ENCODE measurements around the gene MAP7.

Gene MAP7

DNA sequence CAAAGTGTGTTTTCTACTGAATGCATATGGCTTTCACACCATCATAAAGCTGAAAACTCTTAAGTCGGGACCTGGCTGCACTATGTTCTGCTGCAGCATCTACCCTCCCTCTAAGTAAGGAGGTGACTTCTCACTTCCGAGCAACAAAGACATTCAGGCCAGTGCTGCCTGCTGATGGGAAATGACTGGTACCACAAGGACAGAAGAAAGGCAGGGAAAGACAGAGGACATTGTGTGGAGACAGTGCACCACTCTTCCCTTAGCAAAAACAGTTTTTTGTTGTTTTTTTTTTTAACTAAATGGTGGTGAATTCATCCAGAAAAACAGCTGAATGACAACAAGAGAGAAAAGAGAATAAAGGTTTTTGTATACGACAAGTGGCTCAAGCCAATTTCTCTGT is 81.5 kb downstream of the MAP7 start:
- Mint-ChIP-seq H3K27ac (ENCODE audit: low read depth) (no peak overlapping the region), H3K4me3 (no peak overlapping the region), H3K36me3 (ENCODE audit: insufficient read depth) (no peaks in the 10 kb centered on the region), H3K9me3 (no peaks in the 10 kb centered on the region), H3K27me3 (peaks cover 69% of the 10 kb centered on the region), H3K4me1 (peaks cover 7% of the 10 kb centered on the region)
- no peak for ATAC-seq (replicated peaks; ENCODE audit: extremely low read depth, poor library complexity, severe bottlenecking)
- no peak for DNase-seq (ENCODE audit: low spot score in 2 of 2)

DNA sequence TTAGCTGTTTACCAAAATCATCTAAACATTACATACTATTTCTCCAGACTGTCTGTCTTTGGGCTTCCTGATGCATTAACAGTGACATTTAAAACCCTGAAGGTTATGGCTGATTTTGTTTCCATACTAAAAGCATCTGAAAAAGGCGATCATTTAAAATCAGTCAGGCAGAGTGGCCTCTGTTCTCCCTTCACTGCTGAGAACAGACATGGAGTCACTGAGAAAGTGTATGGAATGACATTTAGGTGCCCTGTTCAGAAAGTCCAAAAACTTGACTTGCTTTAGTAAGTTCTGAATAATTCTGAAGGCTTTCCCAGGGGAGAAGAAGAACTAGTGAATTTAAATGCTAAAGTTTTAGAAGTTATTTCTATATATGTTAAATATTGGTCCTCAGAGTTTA is 83.0 kb downstream of the MAP7 start:
- Mint-ChIP-seq H3K4me3 (no peak overlapping the region), H3K9me3 (no peaks in the 10 kb centered on the region), H3K36me3 (ENCODE audit: insufficient read depth) (no peaks in the 10 kb centered on the region), H3K27ac (ENCODE audit: low read depth) (no peak overlapping the region), H3K4me1 (peaks cover 8% of the 10 kb centered on the region), H3K27me3 (peaks cover 56% of the 10 kb centered on the region)
- ATAC-seq (replicated peaks; ENCODE audit: extremely low read depth, poor library complexity, severe bottlenecking) (no peak), DNase-seq (ENCODE audit: low spot score in 2 of 2) (no peak)

DNA sequence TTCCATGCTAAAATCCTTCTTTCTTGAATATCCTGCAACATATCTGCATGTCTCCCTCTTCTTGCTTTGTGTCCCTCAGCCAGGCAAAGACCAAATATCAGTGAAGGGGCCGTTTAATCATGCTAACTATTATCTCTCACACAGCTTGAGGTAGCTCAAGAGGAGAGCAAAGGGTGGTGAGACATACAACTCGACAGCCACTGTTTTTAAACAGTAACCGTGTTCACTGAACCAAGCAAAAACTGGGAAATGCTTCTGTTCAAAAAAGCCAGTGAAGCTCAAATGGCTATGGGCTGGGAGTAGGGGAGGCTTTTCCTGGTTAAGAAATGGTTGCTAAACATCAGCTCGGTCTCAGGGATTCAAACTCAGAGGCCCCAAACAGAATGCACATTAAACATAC is 83.4 kb downstream of the MAP7 start:
- Mint-ChIP-seq H3K36me3 (ENCODE audit: insufficient read depth) (no peaks in the 10 kb centered on the region), H3K4me1 (peaks cover 8% of the 10 kb centered on the region), H3K4me3 (no peak overlapping the region), H3K27ac (ENCODE audit: low read depth) (no peak overlapping the region), H3K27me3 (peaks cover 56% of the 10 kb centered on the region), H3K9me3 (no peaks in the 10 kb centered on the region)
- no peak for ATAC-seq (replicated peaks; ENCODE audit: extremely low read depth, poor library complexity, severe bottlenecking)
- DNase-seq (ENCODE audit: low spot score in 2 of 2), result no peak

DNA sequence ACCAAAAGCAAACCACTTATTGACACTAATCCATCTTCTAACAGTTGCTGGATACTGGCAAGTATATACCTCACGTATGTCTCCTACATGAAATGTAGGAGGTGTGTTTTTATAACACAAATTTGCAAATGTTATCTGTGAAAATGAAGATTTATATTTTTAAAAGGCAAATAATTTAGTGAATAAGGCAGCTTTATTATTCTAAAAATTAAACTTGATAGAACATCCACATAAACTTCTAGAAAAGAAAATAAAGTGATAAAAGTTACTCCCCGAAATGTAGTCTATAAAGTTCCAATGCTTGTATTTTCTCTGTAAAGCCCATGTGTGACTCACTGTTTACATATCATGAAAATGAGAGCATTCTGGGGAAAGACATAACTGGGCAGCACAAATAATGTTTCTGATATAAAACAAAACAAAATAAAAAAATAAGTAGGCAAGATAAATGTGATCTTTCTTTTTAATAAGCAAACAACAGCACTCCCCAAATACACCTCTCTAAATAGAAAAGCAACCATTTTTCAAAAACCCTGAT is 84.4 kb downstream of the MAP7 start:
- DNase-seq (ENCODE audit: low spot score in 2 of 2) (no peak), ATAC-seq (replicated peaks; ENCODE audit: extremely low read depth, poor library complexity, severe bottlenecking) (no peak)
- Mint-ChIP-seq H3K4me3 (no peak overlapping the region), H3K36me3 (ENCODE audit: insufficient read depth) (no peaks in the 10 kb centered on the region), H3K4me1 (peaks cover 8% of the 10 kb centered on the region), H3K27ac (ENCODE audit: low read depth) (no peak overlapping the region), H3K27me3 (peaks cover 56% of the 10 kb centered on the region), H3K9me3 (no peaks in the 10 kb centered on the region)

DNA sequence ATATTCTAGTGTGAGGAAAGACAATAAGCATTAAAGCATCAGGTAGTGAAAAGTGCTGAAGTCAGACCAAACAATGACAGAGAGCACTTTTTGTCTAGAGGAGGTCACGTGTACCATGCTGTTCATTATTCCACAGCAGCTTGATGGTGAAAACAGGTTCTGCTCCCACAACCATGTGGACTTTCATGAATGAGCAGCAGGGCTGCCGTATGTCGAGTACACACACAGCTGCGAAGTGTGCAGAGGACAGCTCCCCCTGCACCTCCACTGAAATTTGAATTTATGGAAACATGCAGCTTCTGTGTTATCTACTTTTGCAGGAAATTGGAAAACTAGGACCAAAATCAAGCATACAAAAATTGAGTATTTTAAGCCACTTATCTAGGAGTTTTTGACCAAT is 85.3 kb downstream of the MAP7 start:
- Mint-ChIP-seq H3K4me3 (no peak overlapping the region), H3K36me3 (ENCODE audit: insufficient read depth) (no peaks in the 10 kb centered on the region), H3K9me3 (no peaks in the 10 kb centered on the region), H3K27ac (ENCODE audit: low read depth) (no peak overlapping the region), H3K27me3 (peaks cover 47% of the 10 kb centered on the region), H3K4me1 (peaks cover 8% of the 10 kb centered on the region)
- DNase-seq (ENCODE audit: low spot score in 2 of 2) (no peak), ATAC-seq (replicated peaks; ENCODE audit: extremely low read depth, poor library complexity, severe bottlenecking) (no peak)

DNA sequence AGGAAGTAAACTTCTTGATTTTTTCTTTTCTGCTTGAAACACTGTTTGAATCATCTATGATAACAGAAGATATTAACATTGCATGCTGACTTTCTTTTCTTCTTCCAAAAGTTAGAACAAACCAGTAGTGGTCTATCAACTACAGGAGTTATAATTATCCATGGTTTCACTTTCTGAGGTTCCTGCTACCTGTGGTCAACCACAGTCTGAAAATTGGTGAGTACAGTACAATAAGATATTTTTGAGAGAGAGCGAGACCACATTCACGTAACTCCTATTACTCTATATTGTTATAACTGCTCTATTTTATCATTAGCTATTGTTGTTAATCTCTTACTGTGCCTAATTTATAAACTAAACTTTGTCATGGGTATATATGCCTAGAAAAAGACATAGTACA is 86.1 kb downstream of the MAP7 start:
- Mint-ChIP-seq H3K4me3 (no peak overlapping the region), H3K27me3 (peaks cover 44% of the 10 kb centered on the region), H3K36me3 (ENCODE audit: insufficient read depth) (no peaks in the 10 kb centered on the region), H3K9me3 (no peaks in the 10 kb centered on the region), H3K4me1 (peaks cover 8% of the 10 kb centered on the region), H3K27ac (ENCODE audit: low read depth) (no peak overlapping the region)
- ATAC-seq (replicated peaks; ENCODE audit: extremely low read depth, poor library complexity, severe bottlenecking), result no peak
- no peak for DNase-seq (ENCODE audit: low spot score in 2 of 2)

DNA sequence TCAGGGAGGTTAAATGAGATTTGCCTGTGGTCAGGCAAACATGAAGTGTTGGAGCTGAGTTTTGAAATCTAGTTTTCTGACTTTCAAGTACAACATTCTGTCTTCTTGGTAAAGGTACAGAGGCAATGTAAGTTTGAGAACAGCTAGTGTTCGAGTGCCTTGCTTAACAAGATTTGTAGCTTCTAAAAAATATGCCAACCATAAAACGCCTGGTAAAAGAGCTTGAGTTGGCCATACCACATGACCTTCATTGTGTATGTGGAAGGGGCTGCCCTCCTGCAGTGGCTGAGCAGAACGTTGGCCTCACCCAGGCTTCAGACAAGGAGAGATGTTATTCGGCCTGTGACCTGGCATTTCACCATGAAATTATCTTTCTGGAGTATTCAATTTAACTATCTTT is 86.5 kb downstream of the MAP7 start:
- Mint-ChIP-seq H3K36me3 (ENCODE audit: insufficient read depth) (no peaks in the 10 kb centered on the region), H3K4me3 (no peak overlapping the region), H3K4me1 (peaks cover 8% of the 10 kb centered on the region), H3K27me3 (peaks cover 48% of the 10 kb centered on the region), H3K9me3 (no peaks in the 10 kb centered on the region), H3K27ac (ENCODE audit: low read depth) (no peak overlapping the region)
- no peak for DNase-seq (ENCODE audit: low spot score in 2 of 2)
- no peak for ATAC-seq (replicated peaks; ENCODE audit: extremely low read depth, poor library complexity, severe bottlenecking)

DNA sequence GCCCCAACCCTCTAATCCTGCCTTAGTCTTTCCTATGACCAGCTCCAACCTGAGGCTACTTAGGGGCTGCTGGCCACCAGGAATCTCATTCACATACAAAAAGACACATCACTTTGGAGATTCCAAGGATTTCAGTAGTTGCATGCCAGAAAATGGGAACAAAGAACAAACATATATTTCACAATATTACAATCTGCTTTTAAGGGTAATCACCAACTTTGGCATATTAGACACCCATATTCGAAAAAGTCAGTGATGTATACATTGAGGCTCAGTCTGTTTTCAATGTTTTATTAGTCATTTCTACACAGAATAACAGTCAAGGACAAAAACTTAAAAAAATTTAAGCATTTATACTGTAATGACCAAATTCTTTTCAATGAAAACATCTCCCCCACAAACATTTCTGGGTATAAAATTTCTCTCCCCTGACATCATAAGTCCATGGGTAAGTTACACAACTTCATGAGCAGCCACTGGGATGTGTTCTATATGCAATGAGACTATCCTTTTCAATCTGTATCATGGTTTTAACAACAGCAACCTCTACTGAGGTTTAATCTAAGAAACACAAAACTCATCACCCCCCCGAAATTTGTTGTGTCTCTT is 103.5 kb downstream of the MAP7 start:
- DNase-seq (ENCODE audit: low spot score in 2 of 2) (no peak), ATAC-seq (replicated peaks; ENCODE audit: extremely low read depth, poor library complexity, severe bottlenecking) (no peak)
- Mint-ChIP-seq H3K4me3 (no peak overlapping the region), H3K9me3 (no peaks in the 10 kb centered on the region), H3K27ac (ENCODE audit: low read depth) (no peak overlapping the region), H3K27me3 (peaks cover 39% of the 10 kb centered on the region), H3K36me3 (ENCODE audit: insufficient read depth) (no peaks in the 10 kb centered on the region), H3K4me1 (no peaks in the 10 kb centered on the region)

DNA sequence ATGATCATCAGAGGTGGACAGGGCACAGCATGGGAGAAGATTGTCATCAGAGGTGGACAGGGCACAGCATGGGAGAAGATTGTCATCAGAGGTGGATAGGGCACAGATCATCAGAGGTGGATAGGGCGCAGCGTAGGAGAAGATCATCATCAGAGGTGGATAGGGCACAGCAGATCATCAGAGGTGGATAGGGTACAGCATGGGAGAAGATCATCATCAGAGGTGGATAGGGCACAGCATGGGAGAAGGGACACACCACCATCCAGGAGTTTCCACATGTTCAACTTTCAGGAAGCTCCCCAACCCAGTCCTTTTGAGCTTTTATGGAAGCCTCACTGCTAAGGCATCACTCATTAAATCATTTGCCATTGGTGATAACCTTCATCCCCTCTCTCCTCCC is 104.1 kb downstream of the MAP7 start:
- ATAC-seq (replicated peaks; ENCODE audit: extremely low read depth, poor library complexity, severe bottlenecking), result no peak
- Mint-ChIP-seq H3K4me3 (no peak overlapping the region), H3K36me3 (ENCODE audit: insufficient read depth) (no peaks in the 10 kb centered on the region), H3K27me3 (peaks cover 34% of the 10 kb centered on the region), H3K27ac (ENCODE audit: low read depth) (no peak overlapping the region), H3K4me1 (no peaks in the 10 kb centered on the region), H3K9me3 (no peaks in the 10 kb centered on the region)
- no peak for DNase-seq (ENCODE audit: low spot score in 2 of 2)

DNA sequence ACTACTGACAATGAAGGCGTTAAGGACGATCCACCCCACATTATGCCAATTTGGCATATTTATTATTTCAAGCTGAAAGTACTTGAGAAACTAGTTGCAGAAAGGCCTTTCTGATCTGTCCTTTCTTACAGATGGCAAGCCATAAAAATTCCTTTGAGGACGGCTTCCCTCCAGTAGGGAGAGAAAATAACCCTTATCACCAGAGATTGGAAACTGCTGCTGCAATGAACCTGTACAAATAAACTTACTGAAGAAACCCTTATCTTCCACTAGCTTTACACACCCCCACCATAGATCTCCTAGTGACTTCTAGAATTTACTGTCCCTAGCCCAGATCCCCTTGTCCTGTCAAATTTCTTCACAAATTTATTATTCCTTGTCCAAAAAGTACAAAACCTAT is 105.2 kb downstream of the MAP7 start:
- Mint-ChIP-seq H3K9me3 (no peaks in the 10 kb centered on the region), H3K36me3 (ENCODE audit: insufficient read depth) (no peaks in the 10 kb centered on the region), H3K4me3 (no peak overlapping the region), H3K4me1 (no peaks in the 10 kb centered on the region), H3K27ac (ENCODE audit: low read depth) (no peak overlapping the region), H3K27me3 (peaks cover 30% of the 10 kb centered on the region)
- DNase-seq (ENCODE audit: low spot score in 2 of 2) (no peak), ATAC-seq (replicated peaks; ENCODE audit: extremely low read depth, poor library complexity, severe bottlenecking) (no peak)

DNA sequence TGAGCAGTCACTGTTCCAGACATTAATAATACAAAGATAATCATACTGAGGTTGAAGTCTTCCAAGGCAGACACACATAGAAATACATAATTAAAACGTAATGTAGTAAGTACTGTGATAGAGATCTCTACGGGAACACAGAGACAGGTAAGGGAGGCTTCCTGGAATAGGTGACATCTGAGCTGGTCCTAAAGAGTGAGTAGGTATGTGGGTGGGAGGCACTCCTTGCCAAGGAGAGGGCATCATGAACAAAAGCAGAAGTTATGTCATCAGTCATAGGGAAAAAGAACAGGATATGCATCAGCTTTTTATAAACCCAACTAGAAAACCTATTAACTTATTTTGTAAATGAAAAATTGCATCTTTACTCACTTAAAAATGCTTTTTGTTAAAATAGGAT is 110.0 kb downstream of the MAP7 start:
- Mint-ChIP-seq H3K4me1 (no peaks in the 10 kb centered on the region), H3K27ac (ENCODE audit: low read depth) (no peak overlapping the region), H3K4me3 (no peak overlapping the region), H3K36me3 (ENCODE audit: insufficient read depth) (no peaks in the 10 kb centered on the region), H3K27me3 (peaks cover 7% of the 10 kb centered on the region), H3K9me3 (no peaks in the 10 kb centered on the region)
- DNase-seq (ENCODE audit: low spot score in 2 of 2), result no peak
- ATAC-seq (replicated peaks; ENCODE audit: extremely low read depth, poor library complexity, severe bottlenecking), result no peak

DNA sequence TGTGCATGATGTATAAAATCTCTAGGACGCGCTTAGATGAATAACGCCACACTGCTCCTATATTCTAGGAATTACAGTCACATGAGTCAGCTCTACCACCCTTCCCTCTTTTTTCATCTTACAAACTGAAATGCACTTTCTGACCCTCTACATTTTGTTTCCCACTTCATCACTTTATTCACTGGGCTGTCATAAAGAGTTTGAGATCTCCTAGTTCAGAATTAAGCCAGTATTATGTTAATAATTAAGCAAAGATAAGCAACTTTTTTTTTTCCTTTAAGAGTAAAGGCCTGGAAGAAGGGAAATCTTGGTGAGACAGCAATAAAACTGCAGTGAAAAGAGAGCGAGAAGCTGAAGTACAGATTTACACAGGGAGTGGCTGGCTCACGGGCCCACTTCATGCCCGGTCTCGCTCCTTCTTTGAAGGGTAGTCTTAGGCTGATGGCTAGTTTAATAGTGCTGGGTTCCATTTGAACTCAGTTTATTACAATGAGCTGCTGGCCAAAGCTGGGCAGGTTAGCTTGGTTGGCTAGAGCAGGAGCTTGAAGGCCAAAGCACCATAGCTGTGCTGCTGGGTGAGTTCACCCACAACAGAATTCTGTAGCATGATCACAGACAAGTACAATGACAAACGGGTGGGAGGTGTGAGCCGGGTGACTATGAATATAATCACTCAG is 110.6 kb downstream of the MAP7 start:
- Mint-ChIP-seq H3K4me3 (no peak overlapping the region), H3K36me3 (ENCODE audit: insufficient read depth) (no peaks in the 10 kb centered on the region), H3K27me3 (peaks cover 2% of the 10 kb centered on the region), H3K9me3 (no peaks in the 10 kb centered on the region), H3K27ac (ENCODE audit: low read depth) (no peak overlapping the region), H3K4me1 (no peaks in the 10 kb centered on the region)
- ATAC-seq (replicated peaks; ENCODE audit: extremely low read depth, poor library complexity, severe bottlenecking), result no peak
- DNase-seq (ENCODE audit: low spot score in 2 of 2), result no peak

DNA sequence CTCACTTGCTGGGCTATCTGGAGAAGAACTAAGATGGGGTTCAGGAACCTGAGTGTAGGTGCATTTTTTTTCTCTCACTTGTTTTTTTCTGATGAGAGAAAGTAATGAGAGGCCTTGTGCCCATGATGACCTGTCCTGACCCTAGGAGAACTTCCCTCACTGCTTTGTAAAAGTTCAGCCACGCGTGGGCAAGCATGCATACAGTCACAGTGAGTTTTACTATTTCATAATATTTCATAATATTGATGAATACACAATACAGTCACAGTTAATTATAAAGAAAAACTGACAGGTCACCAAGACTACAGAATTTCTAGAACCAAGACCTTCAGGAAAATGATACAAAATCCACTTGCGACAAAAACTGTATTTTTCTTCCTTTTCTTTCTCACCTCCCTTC is 111.8 kb downstream of the MAP7 start:
- Mint-ChIP-seq H3K27ac (ENCODE audit: low read depth) (no peak overlapping the region), H3K4me1 (no peaks in the 10 kb centered on the region), H3K27me3 (peaks cover 5% of the 10 kb centered on the region), H3K36me3 (ENCODE audit: insufficient read depth) (no peaks in the 10 kb centered on the region), H3K4me3 (no peak overlapping the region), H3K9me3 (no peaks in the 10 kb centered on the region)
- no peak for ATAC-seq (replicated peaks; ENCODE audit: extremely low read depth, poor library complexity, severe bottlenecking)
- no peak for DNase-seq (ENCODE audit: low spot score in 2 of 2)
